ENCODE results near the gene ASTN2. TPM values are rescaled to one million over a fixed set of nuclear protein-coding genes. Genes with fewer than 3 reads are reported as not detected.

The ASTN2 gene
- total RNA-seq, 1 donor from 2014 or later, result 15.9 TPM

- Mint-ChIP-seq H3K27ac (peak overlapping the region; percentile 17), H3K4me3 (no peak overlapping the region), H3K36me3 (no peaks in the 10 kb centered on the region), H3K4me1 (ENCODE audit: unreplicated experiment) (peaks cover 6% of the 10 kb centered on the region), H3K27me3 (no peaks in the 10 kb centered on the region), H3K9me3 (no peaks in the 10 kb centered on the region)
- DNase-seq (ENCODE audit: extremely low spot score, unreplicated experiment), result no peak
- TF ChIP-seq CTCF (conservative IDR thresholded peaks at IDR 0.05), result no peak
These were observed 867.9 kb downstream of the ASTN2 start for GRCh38 chr9:116546711-116547581.

GRCh38 chr9:116544896-116545295, 870.0 kb downstream of the ASTN2 start:
- TF ChIP-seq CTCF (conservative IDR thresholded peaks at IDR 0.05), result no peak

GRCh38 chr9:116543731-116544400, 871.0 kb downstream of the ASTN2 start:
- no peak overlapping the region for H3K27ac Mint-ChIP-seq

More at GRCh38 chr9:116544896-116545295, 870.0 kb downstream of the ASTN2 start:
- no peaks in the 10 kb centered on the region for H3K9me3 Mint-ChIP-seq
- H3K4me1 Mint-ChIP-seq (ENCODE audit: unreplicated experiment), result peaks cover 6% of the 10 kb centered on the region
- no peak overlapping the region for H3K27ac Mint-ChIP-seq
- H3K4me3 Mint-ChIP-seq, result no peak overlapping the region
- DNase-seq (ENCODE audit: extremely low spot score, unreplicated experiment), result no peak
- no peaks in the 10 kb centered on the region for H3K27me3 Mint-ChIP-seq
- no peaks in the 10 kb centered on the region for H3K36me3 Mint-ChIP-seq

GRCh38 chr9:116541402-116541801, 873.5 kb downstream of the ASTN2 start:
- no peaks in the 10 kb centered on the region for H3K36me3 Mint-ChIP-seq
- peaks cover 8% of the 10 kb centered on the region for H3K9me3 Mint-ChIP-seq
- no peaks in the 10 kb centered on the region for H3K27me3 Mint-ChIP-seq
- no peak for DNase-seq (ENCODE audit: extremely low spot score, unreplicated experiment)
- no peak overlapping the region for H3K4me3 Mint-ChIP-seq
- no peak for TF ChIP-seq CTCF (conservative IDR thresholded peaks at IDR 0.05)
- H3K4me1 Mint-ChIP-seq (ENCODE audit: unreplicated experiment), result no peaks in the 10 kb centered on the region
- H3K27ac Mint-ChIP-seq, result no peak overlapping the region

More at GRCh38 chr9:116543731-116544400, 871.0 kb downstream of the ASTN2 start:
- peaks cover 6% of the 10 kb centered on the region for H3K4me1 Mint-ChIP-seq (ENCODE audit: unreplicated experiment)
- H3K36me3 Mint-ChIP-seq, result no peaks in the 10 kb centered on the region
- TF ChIP-seq CTCF (conservative IDR thresholded peaks at IDR 0.05), result no peak
- no peaks in the 10 kb centered on the region for H3K9me3 Mint-ChIP-seq
- H3K4me3 Mint-ChIP-seq, result no peak overlapping the region
- no peak for DNase-seq (ENCODE audit: extremely low spot score, unreplicated experiment)
- no peaks in the 10 kb centered on the region for H3K27me3 Mint-ChIP-seq

GRCh38 chr9:116539549-116539948, 875.3 kb downstream of the ASTN2 start:
- Mint-ChIP-seq H3K27me3 (no peaks in the 10 kb centered on the region), H3K27ac (no peak overlapping the region), H3K4me3 (no peak overlapping the region), H3K36me3 (no peaks in the 10 kb centered on the region), H3K4me1 (ENCODE audit: unreplicated experiment) (no peaks in the 10 kb centered on the region), H3K9me3 (peaks cover 8% of the 10 kb centered on the region)
- no peak for DNase-seq (ENCODE audit: extremely low spot score, unreplicated experiment)
- no peak for TF ChIP-seq CTCF (conservative IDR thresholded peaks at IDR 0.05)
